Neuronal stem cell (in vitro differentiated cells): Measurements from ENCODE around the gene GLB1L.

Experiments used
- DNase-seq: peaks from one replicate; pipeline ENCODE4 v3.0.0-alpha.2; 2013; ENCODE audit warnings: low spot score
- H2AFZ ChIP-seq: one replicate; pipeline ENCODE4 v1.6.1; 2013; ENCODE audit warnings: mild to moderate bottlenecking, low read length, inconsistent platforms
- H2AK5ac ChIP-seq: 2 replicates; pipeline ENCODE4 v1.6.1; 2013; ENCODE audit warnings: low read depth, mild to moderate bottlenecking, inconsistent platforms, low read length, moderate library complexity, mixed read lengths
- H2BK120ac ChIP-seq: 2 replicates; pipeline ENCODE4 v1.6.1; 2013; ENCODE audit warnings: low read depth, mild to moderate bottlenecking, inconsistent platforms, low read length, moderate library complexity, mixed read lengths
- H2BK12ac ChIP-seq: one replicate; pipeline ENCODE4 v1.6.1; 2013; ENCODE audit warnings: low read length, inconsistent platforms
- H2BK15ac ChIP-seq: 2 replicates; pipeline ENCODE4 v1.6.1; 2013; ENCODE audit warnings: mild to moderate bottlenecking, low read length, inconsistent platforms, mixed read lengths
- H2BK5ac ChIP-seq: one replicate; pipeline ENCODE4 v1.6.1; 2013; ENCODE audit warnings: inconsistent platforms, mild to moderate bottlenecking, low read length, moderate library complexity
- H3K14ac ChIP-seq: one replicate; pipeline ENCODE4 v1.6.1; 2013; ENCODE audit warnings: low read length, inconsistent platforms
- H3K18ac ChIP-seq: 2 replicates; pipeline ENCODE4 v1.6.1; 2013; ENCODE audit warnings: low read length, inconsistent platforms
- H3K23ac ChIP-seq: 2 replicates; pipeline ENCODE4 v1.6.1; 2013; ENCODE audit warnings: low read depth, mild to moderate bottlenecking, mixed read lengths, low read length, inconsistent platforms; ENCODE audit not compliant: poor library complexity
- H3K27ac ChIP-seq: replicated peaks from 3 replicates; pipeline ENCODE4 v1.5.1; 2013; ENCODE audit warnings: low read length, inconsistent platforms
- H3K27me3 ChIP-seq, 3 experiments: 2 replicates each; pipeline ENCODE4 v1.6.1; 2013; ENCODE audit warnings: low read length in 3 of 3, mild to moderate bottlenecking in 2 of 3, inconsistent platforms in 1 of 3, low read depth in 1 of 3, mixed read lengths in 1 of 3, moderate library complexity in 1 of 3; ENCODE audit not compliant: control insufficient read depth in 3 of 3, insufficient read depth in 3 of 3
- H3K36me3 ChIP-seq, 2 donors: replicated peaks in 1 of 2; 2 replicates each; pipeline ENCODE4 v1.6.1; 2013; ENCODE audit warnings: low read length in 2 of 2; ENCODE audit not compliant: control insufficient read depth in 2 of 2, insufficient read depth in 2 of 2
- H3K4ac ChIP-seq: 2 replicates; pipeline ENCODE4 v1.6.1; 2013; ENCODE audit warnings: inconsistent platforms, mild to moderate bottlenecking, low read length, moderate library complexity
- H3K4me1 ChIP-seq, 2 donors: 1 replicate in 1 of 2; 2 replicates in 1 of 2; pipeline ENCODE4 v1.6.1; 2013; ENCODE audit warnings: low read length in 2 of 2, low read depth in 1 of 2; ENCODE audit not compliant: control insufficient read depth in 2 of 2, insufficient read depth in 1 of 2
- H3K4me2 ChIP-seq: one replicate; pipeline ENCODE4 v1.6.1; 2013; ENCODE audit warnings: mild to moderate bottlenecking, low read length, inconsistent platforms; ENCODE audit not compliant: insufficient read depth, poor library complexity, severe bottlenecking
- H3K4me3 ChIP-seq, 2 donors: 2 replicates each; pipeline ENCODE4 v1.5.1; 2013; ENCODE audit warnings: low read length in 2 of 2, mild to moderate bottlenecking in 2 of 2, inconsistent platforms in 1 of 2, moderate library complexity in 1 of 2
- H3K79me1 ChIP-seq: one replicate; pipeline ENCODE4 v1.6.1; 2013; ENCODE audit warnings: low read depth, mild to moderate bottlenecking, inconsistent platforms, low read length, moderate library complexity
- H3K9ac ChIP-seq: one replicate; pipeline ENCODE4 v1.6.1; 2013; ENCODE audit warnings: mild to moderate bottlenecking, low read depth, low read length, inconsistent platforms; ENCODE audit not compliant: poor library complexity
- H3K9me3 ChIP-seq, 2 donors: replicated peaks in 1 of 2; 2 replicates each; pipeline versions ENCODE3 to v1.6.1; 2013; ENCODE audit warnings: low read length in 2 of 2, mild to moderate bottlenecking in 2 of 2, inconsistent platforms in 1 of 2, low read depth in 1 of 2, mixed read lengths in 1 of 2, moderate library complexity in 1 of 2; ENCODE audit not compliant: control insufficient read depth in 2 of 2, insufficient read depth in 1 of 2
- H4K8ac ChIP-seq: one replicate; pipeline ENCODE4 v1.6.1; 2013; ENCODE audit warnings: low read depth, mild to moderate bottlenecking, inconsistent platforms, low read length, moderate library complexity
- H4K91ac ChIP-seq: one replicate; pipeline ENCODE4 v1.6.1; 2013; ENCODE audit warnings: low read length, low read depth, mild to moderate bottlenecking, inconsistent platforms; ENCODE audit not compliant: poor library complexity
- WGBS, 2 donors: extraction: QIAGEN DNeasy Blood & Tissue Kit; methylation state at CpG; one replicate each; pipeline ENCODE4 v1.1.7; 2013; ENCODE audit warnings: missing lambda C conversion rate in 2 of 2, mixed read lengths in 1 of 2; ENCODE audit not compliant: insufficient read length in 2 of 2, insufficient replicate concordance in 1 of 2; ENCODE audit errors: extremely low coverage in 2 of 2; 5-methylcytosine and 5-hydroxymethylcytosine counted together

The GLB1L gene

DNA sequence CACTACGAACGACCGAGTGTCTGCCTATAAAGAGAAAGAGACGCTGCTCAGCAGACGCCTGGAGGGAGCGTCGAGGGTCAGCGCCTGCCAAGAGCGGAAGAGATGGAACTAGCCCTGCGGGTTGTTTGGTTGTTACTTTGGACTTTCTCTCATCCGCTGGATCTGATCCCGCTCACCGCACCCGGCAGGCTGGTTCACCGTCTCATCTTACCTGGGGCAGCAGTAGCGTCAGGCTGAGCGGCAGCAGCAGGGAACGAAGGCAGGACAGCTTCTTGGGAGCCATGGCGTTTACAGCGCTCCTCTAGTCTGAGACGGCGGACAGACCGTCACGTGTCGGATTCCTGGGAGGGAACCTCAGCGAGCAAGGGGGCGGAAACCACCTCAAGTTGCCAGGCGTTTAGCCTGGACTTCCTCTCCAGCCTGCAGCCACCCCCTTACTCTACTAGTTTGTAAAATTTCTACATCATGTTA lies 1.9 kb downstream of the GLB1L start:
- Histone ChIP-seq H4K91ac (no peak overlapping the region), H2AFZ (no peak overlapping the region), H3K4me3 (no peak overlapping the region), H2AK5ac (no peak overlapping the region), H2BK120ac (no peak overlapping the region), H3K27ac (no peak overlapping the region), H3K27me3 (no peaks in the 10 kb centered on the region), H3K23ac (peak overlapping the region; percentile 35), H2BK5ac (no peak overlapping the region), H3K4me1 (peaks cover 6 to 8% of the 10 kb centered on the region in 2 donors), H3K9ac (no peak overlapping the region), H2BK12ac (no peak overlapping the region), H4K8ac (no peak overlapping the region), H3K9me3 (no peaks in the 10 kb centered on the region), H3K4me2 (no peak overlapping the region), H3K4ac (no peak overlapping the region), H2BK15ac (no peak overlapping the region), H3K18ac (no peak overlapping the region), H3K79me1 (no peaks in the 10 kb centered on the region), H3K14ac (no peak overlapping the region), H3K36me3 (peaks cover 12 to 35% of the 10 kb centered on the region in 2 donors)
- WGBS, 2 donors, result no CpG with 5 or more reads among the region's 28 CpGs
- no peak for DNase-seq

DNA sequence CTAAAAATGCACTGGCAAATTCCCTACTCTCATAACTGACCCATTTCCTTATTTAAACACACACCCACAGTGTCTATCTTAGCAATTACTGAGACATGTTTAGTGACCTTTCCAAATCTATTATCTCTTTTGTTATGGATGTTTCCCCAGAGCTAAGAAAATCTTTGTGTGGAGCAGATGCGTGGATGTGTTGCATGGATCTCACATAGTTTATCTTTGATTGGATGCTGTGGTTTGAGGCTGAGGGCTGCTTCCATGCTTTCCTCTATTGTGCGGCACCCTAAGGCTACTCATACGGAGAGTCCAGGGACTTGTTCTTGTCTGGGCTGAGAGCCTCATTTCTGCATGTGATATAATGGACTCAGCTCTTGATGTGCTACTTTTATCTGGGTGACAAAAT lies 10.9 kb downstream of the GLB1L start:
- H3K36me3 ChIP-seq, result peaks cover 50 to 78% of the 10 kb centered on the region in 2 donors
- H3K9ac ChIP-seq, result no peak overlapping the region
- H2BK12ac ChIP-seq, result no peak overlapping the region
- no peak overlapping the region for H4K8ac ChIP-seq
- H3K9me3 ChIP-seq, result no peaks in the 10 kb centered on the region
- no peak overlapping the region for H2BK120ac ChIP-seq
- no peak overlapping the region for H3K4ac ChIP-seq
- no peak overlapping the region for H3K18ac ChIP-seq
- H3K4me3 ChIP-seq, result no peak overlapping the region
- no peak overlapping the region for H3K23ac ChIP-seq
- H3K27ac ChIP-seq, result no peak overlapping the region
- H2AFZ ChIP-seq, result no peak overlapping the region
- H2BK5ac ChIP-seq, result no peak overlapping the region
- H3K14ac ChIP-seq, result no peak overlapping the region
- H3K27me3 ChIP-seq, result no peaks in the 10 kb centered on the region
- no peak overlapping the region for H4K91ac ChIP-seq
- no peak overlapping the region for H2BK15ac ChIP-seq
- no peaks in the 10 kb centered on the region for H3K79me1 ChIP-seq
- WGBS, 2 donors, result no CpG with 5 or more reads among the region's 3 CpGs
- no peak for DNase-seq
- no peak overlapping the region for H3K4me2 ChIP-seq
- H2AK5ac ChIP-seq, result no peak overlapping the region
- peaks cover 0 to 2% of the 10 kb centered on the region in 2 donors for H3K4me1 ChIP-seq

DNA sequence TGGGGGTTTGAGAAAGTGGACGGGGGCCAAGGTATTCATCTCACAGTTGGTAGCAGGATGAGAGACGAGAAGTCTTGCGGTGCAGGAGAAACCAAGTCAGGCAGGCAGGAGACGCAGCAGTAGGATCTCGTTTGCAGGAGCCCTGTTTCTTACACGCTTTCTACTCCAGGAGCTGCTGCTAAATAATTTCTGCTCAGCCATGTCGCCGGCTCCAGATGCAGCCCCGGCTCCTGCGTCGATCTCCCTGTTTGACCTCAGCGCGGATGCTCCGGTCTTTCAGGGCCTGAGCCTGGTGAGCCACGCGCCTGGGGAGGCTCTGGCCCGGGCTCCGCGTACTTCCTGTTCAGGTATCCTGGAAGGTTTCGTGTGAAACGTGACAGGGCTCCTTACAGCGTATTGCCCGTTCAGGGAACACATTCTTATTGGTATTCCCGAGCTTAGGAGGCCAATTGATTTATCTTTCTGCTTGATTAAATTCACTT lies 15.1 kb downstream of the GLB1L start:
- no CpG with 5 or more reads among the region's 24 CpGs for WGBS, 2 donors
- H4K91ac ChIP-seq, result no peak overlapping the region
- no peaks in the 10 kb centered on the region for H3K27me3 ChIP-seq
- no peak overlapping the region for H3K4ac ChIP-seq
- no peak overlapping the region for H2BK120ac ChIP-seq
- H2BK5ac ChIP-seq, result no peak overlapping the region
- no peak overlapping the region for H4K8ac ChIP-seq
- peaks cover 33 to 56% of the 10 kb centered on the region in 2 donors for H3K36me3 ChIP-seq
- H3K4me1 ChIP-seq, result peaks cover 5 to 6% of the 10 kb centered on the region in 2 donors
- H3K18ac ChIP-seq, result peak overlapping the region; percentile 59
- no peak overlapping the region for H3K14ac ChIP-seq
- peak overlapping the region; percentile 66 to 94 for H3K4me3 ChIP-seq
- H2AFZ ChIP-seq, result peak overlapping the region; percentile 85
- H2BK15ac ChIP-seq, result no peak overlapping the region
- no peak for DNase-seq
- no peaks in the 10 kb centered on the region for H3K9me3 ChIP-seq
- peak overlapping the region; percentile 83 for H3K4me2 ChIP-seq
- H3K23ac ChIP-seq, result peak overlapping the region; percentile 90
- H3K9ac ChIP-seq, result peak overlapping the region; percentile 73
- H3K79me1 ChIP-seq, result peaks cover 16% of the 10 kb centered on the region
- no peak overlapping the region for H2BK12ac ChIP-seq
- peak overlapping the region; percentile 87 for H3K27ac ChIP-seq
- H2AK5ac ChIP-seq, result no peak overlapping the region

- H3K27me3 ChIP-seq, result no peaks in the 10 kb centered on the region
- H3K18ac ChIP-seq, result peak within 1 kb of the TSS; percentile 98
- H2BK5ac ChIP-seq, result peak within 1 kb of the TSS; percentile 72
- peak within 1 kb of the TSS; percentile 82 for H2BK120ac ChIP-seq
- H3K14ac ChIP-seq, result peak within 1 kb of the TSS; percentile 87
- no CpG with 5 or more reads among the region's 80 CpGs for WGBS, 2 donors
- peak within 1 kb of the TSS; percentile 66 to 94 for H3K4me3 ChIP-seq
- H2AFZ ChIP-seq, result peak within 1 kb of the TSS; percentile 96
- H3K4me2 ChIP-seq, result peak within 1 kb of the TSS; percentile 83
- peaks cover 5 to 6% of the 10 kb centered on the region in 2 donors for H3K4me1 ChIP-seq
- H2BK15ac ChIP-seq, result peak within 1 kb of the TSS; percentile 14
- peak; percentile 98 for DNase-seq
- H3K27ac ChIP-seq, result peak within 1 kb of the TSS; percentile 87
- H3K9ac ChIP-seq, result peak within 1 kb of the TSS; percentile 96
- no peak within 1 kb of the TSS for H2BK12ac ChIP-seq
- H3K36me3 ChIP-seq, result peaks cover 33 to 56% of the 10 kb centered on the region in 2 donors
- H2AK5ac ChIP-seq, result peak within 1 kb of the TSS; percentile 92
- H4K91ac ChIP-seq, result no peak within 1 kb of the TSS
- peak within 1 kb of the TSS; percentile 90 for H3K23ac ChIP-seq
- H3K4ac ChIP-seq, result no peak within 1 kb of the TSS
- no peak within 1 kb of the TSS for H4K8ac ChIP-seq
- H3K79me1 ChIP-seq, result peaks cover 16% of the 10 kb centered on the region
- H3K9me3 ChIP-seq, result no peaks in the 10 kb centered on the region
Observed at GRCh38 chr2:219229305-219230058, 15.8 kb downstream of the GLB1L start, which contains the start of the genes ANKZF1 and ATG9A. Gene ANKZF1 (plus strand): TSS chr2:219229806. CDS start chr2:219230258, 452 bp downstream. Gene ATG9A (minus strand): TSS chr2:219229636. CDS start chr2:219228024, 1,612 bp downstream.
